Measurements from ENCODE around the gene ZFAND2B. TPM values are rescaled to one million over a fixed set of nuclear protein-coding genes. Genes with fewer than 3 reads are reported as not detected.
"Not testable (repeated sequence)": the region's sequence is repeated elsewhere in the genome, so short reads cannot be mapped to it uniquely, and the experiment has no call there.

The ZFAND2B gene
- total RNA-seq, 1 experiment from 2014 or later: 16.4 TPM

- H3K23me2 ChIP-seq (ENCODE audit: insufficient read length, low read depth, low read length, poor library complexity, severe bottlenecking); H3K79me1 ChIP-seq (ENCODE audit: insufficient read depth, low read depth, low read length, poor library complexity, severe bottlenecking); H2BK15ac ChIP-seq (ENCODE audit: low read depth, low read length); H3K4me2 ChIP-seq (ENCODE audit: insufficient read depth, insufficient read length, low read length); H4K20me1 ChIP-seq (ENCODE audit: control insufficient read depth, insufficient read depth, insufficient read length); H3K79me2 ChIP-seq (ENCODE audit: insufficient read depth, low read length); H3K27ac Mint-ChIP-seq; H4K5ac ChIP-seq (ENCODE audit: insufficient read length, low read depth, low read length); H3K9me3 ChIP-seq (ENCODE audit: control insufficient read depth, low read depth, low read length); H3K23ac ChIP-seq (ENCODE audit: insufficient read length, low read depth, low read length); H3K9ac ChIP-seq (ENCODE audit: extremely low read depth, insufficient read length, low read length); H2BK120ac ChIP-seq (ENCODE audit: low read depth, low read length, poor library complexity, severe bottlenecking); H2AK5ac ChIP-seq (ENCODE audit: insufficient read length, low read length); H3K4me1 ChIP-seq (ENCODE audit: insufficient read depth, low read length); H2AFZ ChIP-seq (ENCODE audit: low read length); H3T11ph ChIP-seq (ENCODE audit: low read length); H3K36me3 Mint-ChIP-seq (ENCODE audit: insufficient read depth in 1 of 3, low read depth in 3 of 3); H3K56ac ChIP-seq (ENCODE audit: insufficient read length, low read depth, low read length); H2BK12ac ChIP-seq (ENCODE audit: insufficient read length, low read depth, low read length); H3K27ac ChIP-seq (ENCODE audit: insufficient read length, low read depth, low read length); H3K4me3 Mint-ChIP-seq; H3K4ac ChIP-seq (ENCODE audit: low read depth, low read length); H2BK20ac ChIP-seq (ENCODE audit: low read depth, low read length, poor library complexity, severe bottlenecking); H3K14ac ChIP-seq (ENCODE audit: insufficient read depth, low read length); H3K18ac ChIP-seq (ENCODE audit: insufficient read length, low read depth, low read length); H2BK5ac ChIP-seq (ENCODE audit: insufficient read length, low read length); H3K27me3 ChIP-seq (ENCODE audit: insufficient read depth, low read length); H3K9me3 Mint-ChIP-seq; H4K91ac ChIP-seq (ENCODE audit: insufficient read length, low read depth, low read length); H4K8ac ChIP-seq (replicated peaks; ENCODE audit: insufficient read length, low read depth, low read length): not testable (repeated sequence)
- peak; percentile 16 for DNase-seq
- peaks cover 14 to 20% of the 10 kb centered on the region in 2 experiments for H3K4me1 Mint-ChIP-seq
- peaks cover 10% of the 10 kb centered on the region for H3K27me3 Mint-ChIP-seq (ENCODE audit: low read depth)
- no CpG with 5 or more reads among the region's 21 CpGs for WGBS (ENCODE audit: extremely low coverage, insufficient read length, low lambda C conversion rate)
These were observed 5.3 kb upstream of the ZFAND2B start for GRCh38 chr2:219201331-219201730.
